PC-3 (cell line): ENCODE data around the gene LRRC49.

Source experiments
- CTCF ChIP-seq: fragments of 300-600 bp; sonication (generic); conservative IDR thresholded peaks from 2 replicates; pipeline ENCODE4 v1.5.1; 2017; ENCODE audit warnings: antibody characterized with exemption, low read depth, mild to moderate bottlenecking, low read length
- EZH2phosphoT487 ChIP-seq: fragments of 300-600 bp; sonication (generic); IDR thresholded peaks from 2 replicates; pipeline ENCODE4 v1.6.1; 2018; ENCODE audit warnings: mild to moderate bottlenecking, antibody characterized with exemption, low read length, borderline replicate concordance

GRCh38 chr15:70880781-70881180 lies 11.8 kb upstream of the LRRC49 start:
- TF ChIP-seq CTCF, result no peak
- TF ChIP-seq EZH2phosphoT487, result no peak
